GM23338 (cell line): ENCODE measurements around the gene CCDC85B. TPM values are rescaled to one million over a fixed set of nuclear protein-coding genes. Genes with fewer than 3 reads are reported as not detected.

Source experiments
- ATAC-seq: fragments of 200-7000 bp; cut with Tn5 transposase; 3 replicates; pipeline ENCODE4 v1.9.1; 2020
- DNase-seq: peaks from one replicate; pipeline ENCODE4 v3.0.0-alpha.2; 2015; ENCODE audit warnings: low spot score
- H2AFZ ChIP-seq: fragments of 200-600 bp; sonication (generic); 2 replicates; pipeline ENCODE4 v1.8.0; 2016; ENCODE audit warnings: antibody characterized with exemption, mild to moderate bottlenecking, moderate library complexity
- H3F3A ChIP-seq: fragments of 200-600 bp; sonication (generic); replicated peaks from 2 replicates; pipeline ENCODE4 v1.8.0; 2017; ENCODE audit warnings: antibody characterized with exemption, mixed run types, low read depth
- H3K27ac ChIP-seq: fragments of 200-600 bp; sonication (generic); 2 replicates; pipeline ENCODE4 v1.6.1; 2016; ENCODE audit warnings: low read depth
- H3K27me3 ChIP-seq: fragments of 200-600 bp; sonication (generic); 2 replicates; pipeline ENCODE4 v1.8.0; 2016; ENCODE audit warnings: mild to moderate bottlenecking, mixed run types, moderate library complexity; ENCODE audit not compliant: insufficient read depth
- H3K36me3 ChIP-seq: fragments of 200-600 bp; sonication (generic); 2 replicates; pipeline ENCODE4 v1.8.0; 2016; ENCODE audit warnings: mild to moderate bottlenecking; ENCODE audit not compliant: insufficient read depth
- H3K4me1 ChIP-seq: fragments of 200-600 bp; sonication (generic); 2 replicates; pipeline ENCODE4 v1.8.0; 2016; ENCODE audit warnings: mild to moderate bottlenecking, moderate library complexity; ENCODE audit not compliant: insufficient read depth
- H3K4me2 ChIP-seq: fragments of 200-600 bp; sonication (generic); 2 replicates; pipeline ENCODE4 v1.7.1; 2017; ENCODE audit warnings: mixed run types
- H3K4me3 ChIP-seq: fragments of 200-600 bp; sonication (generic); 2 replicates; pipeline ENCODE4 v1.6.1; 2016; ENCODE audit warnings: mixed run types
- H3K79me2 ChIP-seq: fragments of 200-600 bp; sonication (generic); replicated peaks from 2 replicates; pipeline ENCODE4 v1.8.0; 2017; ENCODE audit warnings: mild to moderate bottlenecking; ENCODE audit not compliant: insufficient read depth
- H3K9me2 ChIP-seq: fragments of 200-600 bp; sonication (generic); 2 replicates; pipeline ENCODE4 v1.8.0; 2017; ENCODE audit not compliant: insufficient read depth
- H4K20me1 ChIP-seq: fragments of 200-600 bp; sonication (generic); replicated peaks from 2 replicates; pipeline ENCODE4 v1.8.0; 2017; ENCODE audit warnings: mild to moderate bottlenecking; ENCODE audit not compliant: insufficient read depth
- H3K27ac Mint-ChIP-seq: 2 replicates; pipeline ENCODE4 v1.8.0; 2020; ENCODE audit warnings: inconsistent platforms, mild to moderate bottlenecking, moderate library complexity, mixed read lengths
- H3K27me3 Mint-ChIP-seq: 3 replicates; pipeline ENCODE4 v1.8.0; 2022; ENCODE audit warnings: low read depth, mild to moderate bottlenecking, moderate library complexity, mixed read lengths, inconsistent platforms; ENCODE audit not compliant: insufficient read depth, poor library complexity
- H3K36me3 Mint-ChIP-seq: 3 replicates; pipeline ENCODE4 v1.8.0; 2021; ENCODE audit warnings: low read depth, mild to moderate bottlenecking, inconsistent platforms, moderate library complexity, mixed read lengths
- H3K4me1 Mint-ChIP-seq: 3 replicates; pipeline ENCODE4 v1.8.0; 2020; ENCODE audit warnings: mild to moderate bottlenecking, inconsistent platforms, mixed read lengths
- H3K4me3 Mint-ChIP-seq: 3 replicates; pipeline ENCODE4 v1.8.0; 2021; ENCODE audit warnings: moderate library complexity, mild to moderate bottlenecking, inconsistent platforms, mixed read lengths
- H3K9me3 Mint-ChIP-seq: 3 replicates; pipeline ENCODE4 v1.8.0; 2020; ENCODE audit warnings: moderate library complexity, mild to moderate bottlenecking, inconsistent platforms, mixed read lengths
- CTCF ChIP-seq, 2 experiments: fragments of 200-600 bp in 1 of 2; sonication (generic) in 1 of 2; conservative IDR thresholded peaks; 2 replicates each; pipeline versions ENCODE4 v1.5.1 to v1.6.1; 2016 to 2017; ENCODE audit warnings: antibody characterized with exemption in 2 of 2, low read depth in 2 of 2, mild to moderate bottlenecking in 2 of 2, moderate library complexity in 1 of 2
- STAT1 ChIP-seq: IDR thresholded peaks from one replicate; pipeline ENCODE4 v1.6.1; 2016; ENCODE audit warnings: antibody characterized with exemption; ENCODE audit not compliant: unreplicated experiment
- ZNF114 ChIP-seq: fragments of 250-450 bp; sonication (Bioruptor Pico); IDR thresholded peaks from 2 replicates; pipeline ENCODE4 v1.5.0; 2020; ENCODE audit warnings: mild to moderate bottlenecking, moderate library complexity
- ZNF462 ChIP-seq: fragments of 250-450 bp; sonication (Bioruptor Pico); IDR thresholded peaks from 2 replicates; pipeline ENCODE4 v1.5.0; 2020; ENCODE audit warnings: mild to moderate bottlenecking, moderate library complexity
- polyA plus RNA-seq: library from polyadenylated mRNA; unstranded; fragments of >200 nt; fragmentation: Nextera tagmentation; extraction: Ambion mirVana; gene quantifications from 2 replicates; pipeline ENCODE4 v1.2.1, GENCODE V29; 2016
- total RNA-seq: library from RNA; depleted of rRNA; stranded (reverse); fragments of >200 nt; shearing (Covaris generic); gene quantifications from 2 replicates; pipeline ENCODE4 v1.2.3, GENCODE V29; 2014

Gene CCDC85B
- total and polyA plus RNA-seq, 2 experiments from 2014 or later, result 54.5 to 66.3 TPM

- TF ChIP-seq ZNF114 (CRISPR knock-in tag), result no peak
- no peak for TF ChIP-seq STAT1
Measured at GRCh38 chr11:65928667-65929066, 38.2 kb downstream of the CCDC85B start (continued).

GRCh38 chr11:65931773-65932557 lies 41.5 kb downstream of the CCDC85B start:
- peak overlapping the region; percentile 38; the same call in 2 of the 3 replicates for H3K4me3 Mint-ChIP-seq
- Histone ChIP-seq H3K4me2 (peak overlapping the region; percentile 72), H3K9me2 (no peaks in the 10 kb centered on the region), H3K36me3 (no peaks in the 10 kb centered on the region), H3K27ac (0 out of 2 replicates have a peak overlapping the region, but pooled peaks have one; percentile 61), H3K4me1 (peaks cover 7% of the 10 kb centered on the region), H2AFZ (peak overlapping the region; percentile 96), H3K27me3 (no peaks in the 10 kb centered on the region), H4K20me1 (no peaks in the 10 kb centered on the region), H3K79me2 (no peaks in the 10 kb centered on the region), H3K4me3 (peak overlapping the region; percentile 42; the same call in 1 of the 2 replicates), H3F3A (0 out of 2 replicates have a peak, but pooled peaks cover 5% of the 10 kb centered on the region)
- peaks cover 6% of the 10 kb centered on the region for H3K27me3 Mint-ChIP-seq
- no peaks in the 10 kb centered on the region for H3K36me3 Mint-ChIP-seq
- peaks cover 23% of the 10 kb centered on the region for H3K4me1 Mint-ChIP-seq
- DNase-seq (peak; percentile 62), ATAC-seq (peak; percentile 50)
- TF ChIP-seq ZNF462 (CRISPR knock-in tag) (no peak), CTCF (conservative IDR thresholded peaks at IDR 0.05; ENCODE audit: low read depth in 2 of 2) (peak in 1 of 2 experiments; percentile 22; a peak in 1 of 4 replicates)
- H3K27ac Mint-ChIP-seq, result no peak overlapping the region
- H3K9me3 Mint-ChIP-seq, result no peaks in the 10 kb centered on the region
